ENCODE results near the gene ARHGAP22.

The ARHGAP22 gene

GRCh38 chr10:48580236-48580635 lies 24.6 kb downstream of the ARHGAP22 start:
- DNase-seq = no peak

- DNase-seq = peak in 1 of 2 experiments; percentile 3
Measured at GRCh38 chr10:48579251-48579960, 25.5 kb downstream of the ARHGAP22 start.

GRCh38 chr10:48577158-48577557 lies 27.7 kb downstream of the ARHGAP22 start:
- DNase-seq = peak; percentile 100

- DNase-seq = no peak
Measured at GRCh38 chr10:48576501-48576900, 28.4 kb downstream of the ARHGAP22 start.

GRCh38 chr10:48575901-48576300 lies 29.0 kb downstream of the ARHGAP22 start:
- no peak for DNase-seq

GRCh38 chr10:48574817-48575380 lies 30.0 kb downstream of the ARHGAP22 start:
- DNase-seq = no peak

- DNase-seq = no peak
Measured at GRCh38 chr10:48574322-48574796, 30.5 kb downstream of the ARHGAP22 start.

GRCh38 chr10:48573045-48573444 lies 31.8 kb downstream of the ARHGAP22 start:
- DNase-seq = no peak

GRCh38 chr10:48572414-48572813 lies 32.5 kb downstream of the ARHGAP22 start:
- DNase-seq = no peak

- DNase-seq = no peak
Measured at GRCh38 chr10:48568546-48568945, 36.3 kb downstream of the ARHGAP22 start.

GRCh38 chr10:48568131-48568530 lies 36.7 kb downstream of the ARHGAP22 start:
- DNase-seq = no peak

- DNase-seq = no peak
Measured at GRCh38 chr10:48567346-48567745, 37.5 kb downstream of the ARHGAP22 start.

GRCh38 chr10:48564466-48565160 lies 40.3 kb downstream of the ARHGAP22 start:
- no peak for DNase-seq

- no peak for DNase-seq
Measured at GRCh38 chr10:48557511-48558123, 47.3 kb downstream of the ARHGAP22 start.

- no peak for DNase-seq
Measured at GRCh38 chr10:48556713-48557112, 48.2 kb downstream of the ARHGAP22 start.

GRCh38 chr10:48556065-48556464 lies 48.8 kb downstream of the ARHGAP22 start:
- no peak for DNase-seq

- no peak for DNase-seq
Measured at GRCh38 chr10:48555310-48556042, 49.4 kb downstream of the ARHGAP22 start.

GRCh38 chr10:48554656-48555055 lies 50.2 kb downstream of the ARHGAP22 start:
- DNase-seq = no peak

- DNase-seq = no peak
Measured at GRCh38 chr10:48554246-48554645, 50.6 kb downstream of the ARHGAP22 start.

GRCh38 chr10:48552946-48553564 lies 51.8 kb downstream of the ARHGAP22 start:
- DNase-seq = no peak

GRCh38 chr10:48551861-48552591 lies 52.8 kb downstream of the ARHGAP22 start:
- peak; percentile 88 to 93 for DNase-seq

GRCh38 chr10:48550977-48551376 lies 53.9 kb downstream of the ARHGAP22 start:
- no peak for DNase-seq

Data from Kasumi-1 (cell line).